ENCODE results near the gene CEP57L1. TPM values are rescaled to one million over a fixed set of nuclear protein-coding genes. Genes with fewer than 3 reads are reported as not detected.

The CEP57L1 gene
- total RNA-seq, 1 experiment from 2014 or later, result 8.4 TPM

DNA sequence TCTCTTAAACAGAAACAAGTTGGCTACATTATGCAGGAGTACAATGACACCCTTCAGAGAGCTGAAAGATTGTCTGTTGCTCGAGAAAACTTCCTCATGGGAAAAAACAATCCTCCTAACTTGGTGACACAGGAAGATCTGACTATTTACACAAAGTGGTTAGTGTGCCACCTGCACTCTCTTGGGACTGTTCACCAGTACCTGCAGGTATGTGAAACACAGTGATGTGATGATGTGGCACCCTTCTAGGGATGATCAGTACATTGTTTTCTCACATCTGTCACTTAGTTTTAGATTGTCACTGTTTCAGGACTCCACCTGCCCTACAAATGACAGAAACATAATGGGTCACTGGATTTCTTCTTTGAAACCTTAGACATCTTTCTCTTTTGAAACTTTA lies 101.8 kb downstream of the CEP57L1 start:
- TF ChIP-seq, protein P1, sequence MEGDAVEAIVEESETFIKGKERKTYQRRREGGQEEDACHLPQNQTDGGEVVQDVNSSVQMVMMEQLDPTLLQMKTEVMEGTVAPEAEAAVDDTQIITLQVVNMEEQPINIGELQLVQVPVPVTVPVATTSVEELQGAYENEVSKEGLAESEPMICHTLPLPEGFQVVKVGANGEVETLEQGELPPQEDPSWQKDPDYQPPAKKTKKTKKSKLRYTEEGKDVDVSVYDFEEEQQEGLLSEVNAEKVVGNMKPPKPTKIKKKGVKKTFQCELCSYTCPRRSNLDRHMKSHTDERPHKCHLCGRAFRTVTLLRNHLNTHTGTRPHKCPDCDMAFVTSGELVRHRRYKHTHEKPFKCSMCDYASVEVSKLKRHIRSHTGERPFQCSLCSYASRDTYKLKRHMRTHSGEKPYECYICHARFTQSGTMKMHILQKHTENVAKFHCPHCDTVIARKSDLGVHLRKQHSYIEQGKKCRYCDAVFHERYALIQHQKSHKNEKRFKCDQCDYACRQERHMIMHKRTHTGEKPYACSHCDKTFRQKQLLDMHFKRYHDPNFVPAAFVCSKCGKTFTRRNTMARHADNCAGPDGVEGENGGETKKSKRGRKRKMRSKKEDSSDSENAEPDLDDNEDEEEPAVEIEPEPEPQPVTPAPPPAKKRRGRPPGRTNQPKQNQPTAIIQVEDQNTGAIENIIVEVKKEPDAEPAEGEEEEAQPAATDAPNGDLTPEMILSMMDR (conservative IDR thresholded peaks at IDR 0.05), result no peak
- H2BK120ac ChIP-seq (ENCODE audit: low read depth, low read length, poor library complexity, severe bottlenecking), result no peak overlapping the region
- no peaks in the 10 kb centered on the region for H3K23me2 ChIP-seq (ENCODE audit: insufficient read length, low read depth, low read length, poor library complexity, severe bottlenecking)
- no peak overlapping the region for H3K4me3 Mint-ChIP-seq
- no peak overlapping the region for H3K4me2 ChIP-seq (ENCODE audit: insufficient read depth, insufficient read length, low read length)
- no peak overlapping the region for H3T11ph ChIP-seq (ENCODE audit: low read length)
- no peak overlapping the region for H2BK12ac ChIP-seq (ENCODE audit: insufficient read length, low read depth, low read length)
- H4K20me1 ChIP-seq (ENCODE audit: control insufficient read depth, insufficient read depth, insufficient read length), result no peaks in the 10 kb centered on the region
- H4K91ac ChIP-seq (ENCODE audit: insufficient read length, low read depth, low read length), result no peak overlapping the region
- no peak overlapping the region for H2BK5ac ChIP-seq (ENCODE audit: insufficient read length, low read length)
- H3K27ac Mint-ChIP-seq, result no peak overlapping the region
- no peak overlapping the region for H3K14ac ChIP-seq (ENCODE audit: insufficient read depth, low read length)
- peaks cover 5 to 18% (median 8%) of the 10 kb centered on the region in 3 experiments; a peak in 4 of 7 replicates for H3K36me3 Mint-ChIP-seq (ENCODE audit: insufficient read depth in 1 of 3, low read depth in 3 of 3)
- no peak overlapping the region for H3K27ac ChIP-seq (ENCODE audit: insufficient read length, low read depth, low read length)
- no peak overlapping the region for H3K56ac ChIP-seq (ENCODE audit: insufficient read length, low read depth, low read length)
- H2AK5ac ChIP-seq (ENCODE audit: insufficient read length, low read length), result no peak overlapping the region
- H2BK15ac ChIP-seq (ENCODE audit: low read depth, low read length), result no peak overlapping the region
- H3K9ac ChIP-seq (ENCODE audit: extremely low read depth, insufficient read length, low read length), result no peak overlapping the region
- no peak overlapping the region for H2AFZ ChIP-seq (ENCODE audit: low read length)
- no peak overlapping the region for H3K23ac ChIP-seq (ENCODE audit: insufficient read length, low read depth, low read length)
- no peaks in the 10 kb centered on the region for H3K27me3 ChIP-seq (ENCODE audit: insufficient read depth, low read length)
- no peak overlapping the region for H4K8ac ChIP-seq (replicated peaks; ENCODE audit: insufficient read length, low read depth, low read length)
- no peak overlapping the region for H3K4ac ChIP-seq (ENCODE audit: low read depth, low read length)
- no CpG with 5 or more reads among the region's 1 CpG for WGBS (ENCODE audit: extremely low coverage, insufficient read length, low lambda C conversion rate)
- H3K27me3 Mint-ChIP-seq (ENCODE audit: low read depth), result no peaks in the 10 kb centered on the region
- DNase-seq, result no peak
- no peaks in the 10 kb centered on the region for H3K79me2 ChIP-seq (ENCODE audit: insufficient read depth, low read length)
- H3K18ac ChIP-seq (ENCODE audit: insufficient read length, low read depth, low read length), result no peak overlapping the region
- no peak overlapping the region for H4K5ac ChIP-seq (ENCODE audit: insufficient read length, low read depth, low read length)
- H3K9me3 ChIP-seq (ENCODE audit: control insufficient read depth, low read depth, low read length), result no peaks in the 10 kb centered on the region
- peaks cover 4 to 5% of the 10 kb centered on the region in 2 experiments; a peak in 3 of 4 replicates for H3K4me1 Mint-ChIP-seq
- H3K4me1 ChIP-seq (ENCODE audit: insufficient read depth, low read length), result no peaks in the 10 kb centered on the region
- H3K79me1 ChIP-seq (ENCODE audit: insufficient read depth, low read depth, low read length, poor library complexity, severe bottlenecking), result no peaks in the 10 kb centered on the region
- H2BK20ac ChIP-seq (ENCODE audit: low read depth, low read length, poor library complexity, severe bottlenecking), result no peak overlapping the region
- H3K9me3 Mint-ChIP-seq, result peaks cover 18% of the 10 kb centered on the region in 2 experiments
